RWPE2 (cell line): ENCODE measurements around the gene MYL4.
"Not testable (repeated sequence)": the region's sequence is repeated elsewhere in the genome, so short reads cannot be mapped to it uniquely, and the experiment has no call there.

Source experiments
- ATAC-seq: fragments of 200-7000 bp; cut with Tn5 transposase; 3 replicates; pipeline ENCODE4 v1.9.1; 2021; ENCODE audit warnings: low read depth
- DNase-seq: peaks from one replicate; pipeline ENCODE4 v3.0.0-alpha.2; 2020; ENCODE audit warnings: low spot score
- H3K27ac ChIP-seq: fragments of 450-650 bp; 2 replicates; pipeline ENCODE4 v1.5.1; 2017; ENCODE audit warnings: mild to moderate bottlenecking; ENCODE audit not compliant: poor library complexity, severe bottlenecking
- H3K27me3 ChIP-seq: fragments of 250-450 bp; sonication (Bioruptor Pico); 2 replicates; pipeline ENCODE4 v1.5.1; 2021; ENCODE audit warnings: mild to moderate bottlenecking, moderate library complexity; ENCODE audit not compliant: insufficient read depth, poor library complexity, severe bottlenecking
- H3K36me3 ChIP-seq: fragments of 250-450 bp; sonication (Bioruptor Pico); 2 replicates; pipeline ENCODE4 v1.5.1; 2020; ENCODE audit warnings: low read depth, mild to moderate bottlenecking, moderate library complexity
- H3K4me1 ChIP-seq: fragments of 250-450 bp; sonication (Bioruptor Pico); 2 replicates; pipeline ENCODE4 v1.5.1; 2021; ENCODE audit warnings: mild to moderate bottlenecking, moderate library complexity; ENCODE audit not compliant: insufficient read depth, poor library complexity, severe bottlenecking
- H3K4me3 ChIP-seq: fragments of 250-450 bp; sonication (Bioruptor Pico); 2 replicates; pipeline ENCODE4 v1.5.1; 2021; ENCODE audit warnings: mild to moderate bottlenecking, moderate library complexity; ENCODE audit not compliant: severe bottlenecking
- H3K9me3 ChIP-seq: fragments of 250-450 bp; sonication (Bioruptor Pico); 2 replicates; pipeline ENCODE4 v1.5.1; 2021; ENCODE audit warnings: mild to moderate bottlenecking, moderate library complexity; ENCODE audit not compliant: severe bottlenecking
- TF ChIP-seq, protein P1 (sequence below): fragments of 450-650 bp; IDR thresholded peaks from one replicate; pipeline ENCODE4 v1.5.1; 2017; ENCODE audit warnings: mild to moderate bottlenecking, moderate library complexity; ENCODE audit not compliant: poor library complexity, severe bottlenecking

Gene MYL4

DNA sequence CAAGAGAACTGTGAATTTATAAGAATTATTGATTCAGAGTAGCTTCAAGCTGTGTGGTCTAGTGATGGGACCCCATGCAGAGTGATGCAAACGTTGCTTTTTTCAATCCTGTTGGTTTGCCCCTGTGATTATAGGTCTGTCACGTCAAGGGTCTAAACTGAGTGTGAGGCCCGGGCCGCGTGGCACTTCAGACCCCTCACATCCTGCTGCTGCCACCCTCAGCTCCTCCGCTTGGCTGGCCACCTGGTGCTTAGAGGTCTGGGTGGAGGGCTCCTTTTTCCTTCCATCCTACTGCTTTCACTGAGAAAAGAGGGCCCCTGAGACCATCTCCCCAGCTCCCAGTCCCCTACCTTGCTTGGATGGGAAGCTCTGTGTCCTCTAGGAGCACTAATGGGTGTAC lies 12.0 kb downstream of the MYL4 start:
- TF ChIP-seq, protein P1, sequence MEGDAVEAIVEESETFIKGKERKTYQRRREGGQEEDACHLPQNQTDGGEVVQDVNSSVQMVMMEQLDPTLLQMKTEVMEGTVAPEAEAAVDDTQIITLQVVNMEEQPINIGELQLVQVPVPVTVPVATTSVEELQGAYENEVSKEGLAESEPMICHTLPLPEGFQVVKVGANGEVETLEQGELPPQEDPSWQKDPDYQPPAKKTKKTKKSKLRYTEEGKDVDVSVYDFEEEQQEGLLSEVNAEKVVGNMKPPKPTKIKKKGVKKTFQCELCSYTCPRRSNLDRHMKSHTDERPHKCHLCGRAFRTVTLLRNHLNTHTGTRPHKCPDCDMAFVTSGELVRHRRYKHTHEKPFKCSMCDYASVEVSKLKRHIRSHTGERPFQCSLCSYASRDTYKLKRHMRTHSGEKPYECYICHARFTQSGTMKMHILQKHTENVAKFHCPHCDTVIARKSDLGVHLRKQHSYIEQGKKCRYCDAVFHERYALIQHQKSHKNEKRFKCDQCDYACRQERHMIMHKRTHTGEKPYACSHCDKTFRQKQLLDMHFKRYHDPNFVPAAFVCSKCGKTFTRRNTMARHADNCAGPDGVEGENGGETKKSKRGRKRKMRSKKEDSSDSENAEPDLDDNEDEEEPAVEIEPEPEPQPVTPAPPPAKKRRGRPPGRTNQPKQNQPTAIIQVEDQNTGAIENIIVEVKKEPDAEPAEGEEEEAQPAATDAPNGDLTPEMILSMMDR, result no peak
- H3K4me1 ChIP-seq, result peaks cover 24% of the 10 kb centered on the region
- no peak overlapping the region for H3K4me3 ChIP-seq
- H3K36me3 ChIP-seq, result no peaks in the 10 kb centered on the region
- no peak for ATAC-seq
- H3K27ac ChIP-seq, result no peak overlapping the region
- DNase-seq, result no peak
- H3K9me3 ChIP-seq, result peaks cover 4% of the 10 kb centered on the region
- H3K27me3 ChIP-seq, result no peaks in the 10 kb centered on the region

DNA sequence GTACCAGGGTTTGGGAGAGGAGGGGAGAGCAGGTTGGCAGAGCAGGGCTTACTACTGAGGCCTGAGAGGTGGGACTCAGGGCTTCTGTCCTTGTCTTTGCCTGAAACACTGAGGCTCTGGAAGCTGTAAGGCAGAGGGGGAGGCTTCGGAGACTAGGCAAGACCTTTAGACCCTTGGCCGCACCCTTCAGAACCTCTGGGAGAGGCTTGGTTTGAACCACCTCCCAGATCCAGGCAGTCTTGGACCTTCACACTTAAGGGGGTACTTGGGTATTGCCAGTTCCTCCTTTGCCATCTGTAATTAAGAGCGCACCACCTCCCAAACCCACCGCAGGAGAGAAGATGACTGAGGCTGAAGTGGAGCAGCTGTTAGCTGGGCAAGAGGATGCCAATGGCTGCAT lies 12.9 kb downstream of the MYL4 start:
- Histone ChIP-seq H3K4me3 (no peak overlapping the region), H3K27me3 (no peaks in the 10 kb centered on the region), H3K4me1 (peaks cover 24% of the 10 kb centered on the region), H3K27ac (no peak overlapping the region), H3K36me3 (no peaks in the 10 kb centered on the region), H3K9me3 (peaks cover 4% of the 10 kb centered on the region)
- ATAC-seq, result no peak
- TF ChIP-seq, protein P1, result no peak
- DNase-seq, result no peak

DNA sequence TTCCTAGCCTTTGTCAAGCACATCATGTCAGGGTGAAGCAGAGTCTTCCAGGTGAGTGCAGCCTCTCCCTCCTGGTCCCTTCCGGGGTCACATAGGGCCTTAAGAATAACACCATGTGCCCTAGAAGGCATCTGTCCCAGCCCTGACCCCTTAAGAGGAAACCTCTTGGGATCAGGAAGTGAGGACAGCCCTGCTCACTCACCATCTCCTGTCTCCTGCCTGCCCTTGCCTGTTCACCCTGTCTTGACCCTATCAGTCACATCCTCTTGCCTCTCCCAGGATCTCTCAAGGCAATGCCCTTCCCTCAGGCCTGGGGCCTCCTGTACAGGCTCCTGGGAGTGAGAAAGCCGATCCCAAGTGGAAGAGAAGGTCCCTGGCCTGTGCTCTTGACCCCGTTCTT lies 13.9 kb downstream of the MYL4 start:
- no peak for DNase-seq
- Histone ChIP-seq H3K9me3 (peaks cover 4% of the 10 kb centered on the region), H3K4me3 (no peak overlapping the region), H3K4me1 (peaks cover 24% of the 10 kb centered on the region), H3K27ac (peak overlapping the region; percentile 34), H3K36me3 (no peaks in the 10 kb centered on the region), H3K27me3 (no peaks in the 10 kb centered on the region)
- TF ChIP-seq, protein P1, result no peak
- peak; percentile 74 for ATAC-seq

DNA sequence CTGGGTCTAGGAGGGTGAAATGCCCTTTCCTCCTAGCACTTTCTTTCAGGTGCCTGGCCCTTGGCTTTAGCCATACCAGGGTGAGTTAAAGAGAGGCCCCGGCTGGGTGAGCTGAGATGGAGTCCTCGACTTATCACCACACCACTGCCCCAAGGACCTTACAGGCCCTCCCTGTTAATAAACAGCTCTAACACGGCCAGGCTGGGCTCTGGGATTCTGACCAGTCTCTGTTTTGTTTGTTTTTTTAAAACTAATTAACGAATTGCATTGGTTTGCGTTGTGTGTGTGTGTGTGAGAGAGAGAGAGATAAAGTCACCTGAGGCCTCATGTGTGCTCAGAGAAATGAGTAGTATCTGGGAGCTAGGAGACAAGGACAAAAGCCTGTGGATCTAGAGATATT lies 14.3 kb downstream of the MYL4 start:
- Histone ChIP-seq H3K4me1 (peaks cover 24% of the 10 kb centered on the region), H3K27ac (peak overlapping the region; percentile 34), H3K4me3 (no peak overlapping the region), H3K36me3 (no peaks in the 10 kb centered on the region), H3K9me3 (peaks cover 4% of the 10 kb centered on the region), H3K27me3 (no peaks in the 10 kb centered on the region)
- ATAC-seq, result no peak
- no peak for DNase-seq
- TF ChIP-seq, protein P1, result no peak

DNA sequence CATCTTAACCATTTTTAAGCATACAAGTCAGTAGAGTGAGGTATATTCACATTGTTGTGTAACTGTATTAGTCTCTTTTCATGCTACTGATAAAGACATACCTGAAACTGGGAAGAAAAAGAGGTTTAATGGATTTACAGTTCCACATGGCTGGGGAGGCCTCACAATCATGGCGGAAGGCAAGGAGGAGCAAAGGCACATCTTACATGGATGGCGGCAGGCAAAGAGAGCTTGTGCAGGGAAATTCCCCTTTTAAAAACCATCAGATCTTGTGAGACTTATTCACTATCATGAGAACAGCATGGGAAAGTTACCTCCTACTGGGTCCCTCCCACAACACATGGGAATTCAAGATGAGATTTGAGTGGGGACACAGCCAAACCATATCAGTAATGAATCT lies 14.9 kb downstream of the MYL4 start:
- Histone ChIP-seq H3K4me1 (peaks cover 24% of the 10 kb centered on the region), H3K27ac (peak overlapping the region; percentile 34)
- ATAC-seq, H3K4me3 ChIP-seq, DNase-seq, H3K9me3 ChIP-seq, H3K27me3 ChIP-seq, H3K36me3 ChIP-seq: not testable (repeated sequence)
